ENCODE results near the gene INSL4.

The INSL4 gene

GRCh38 chr9:5263351-5264218 is 32.4 kb downstream of the INSL4 start:
- WGBS, result 70% methylated on average over 4 of the region's 5 CpGs
- Histone ChIP-seq H3K27ac (ENCODE audit: low read depth, low read length) (no peak overlapping the region), H3K4me1 (ENCODE audit: insufficient read depth, low read length) (peaks cover 5% of the 10 kb centered on the region), H3K36me3 (ENCODE audit: insufficient read depth, low read length) (no peaks in the 10 kb centered on the region), H3K9ac (ENCODE audit: low read depth, low read length) (no peak overlapping the region), H3K9me3 (ENCODE audit: insufficient read depth, low read depth, low read length) (no peaks in the 10 kb centered on the region), H3K27me3 (ENCODE audit: insufficient read depth, low read length) (no peaks in the 10 kb centered on the region), H3K4me3 (ENCODE audit: low read length) (no peak overlapping the region)

- no peak overlapping the region for H3K27ac ChIP-seq (ENCODE audit: low read depth, low read length)
- no peak overlapping the region for H3K4me3 ChIP-seq (ENCODE audit: low read length)
- no peaks in the 10 kb centered on the region for H3K27me3 ChIP-seq (ENCODE audit: insufficient read depth, low read length)
- peaks cover 11% of the 10 kb centered on the region for H3K4me1 ChIP-seq (ENCODE audit: insufficient read depth, low read length)
- no peak overlapping the region for H3K9ac ChIP-seq (ENCODE audit: low read depth, low read length)
- H3K9me3 ChIP-seq (ENCODE audit: insufficient read depth, low read depth, low read length), result no peaks in the 10 kb centered on the region
- H3K36me3 ChIP-seq (ENCODE audit: insufficient read depth, low read length), result no peaks in the 10 kb centered on the region
Measured at GRCh38 chr9:5264219-5264595, 33.0 kb downstream of the INSL4 start.

- 48% methylated on average over 1 of the region's 1 CpG for WGBS
- H3K9ac ChIP-seq (ENCODE audit: low read depth, low read length), result no peak overlapping the region
- no peaks in the 10 kb centered on the region for H3K9me3 ChIP-seq (ENCODE audit: insufficient read depth, low read depth, low read length)
- H3K27me3 ChIP-seq (ENCODE audit: insufficient read depth, low read length), result no peaks in the 10 kb centered on the region
- no peaks in the 10 kb centered on the region for H3K36me3 ChIP-seq (ENCODE audit: insufficient read depth, low read length)
- H3K4me1 ChIP-seq (ENCODE audit: insufficient read depth, low read length), result peaks cover 22% of the 10 kb centered on the region
- no peak overlapping the region for H3K27ac ChIP-seq (ENCODE audit: low read depth, low read length)
- H3K4me3 ChIP-seq (ENCODE audit: low read length), result no peak overlapping the region
Measured at GRCh38 chr9:5265939-5266338, 34.7 kb downstream of the INSL4 start.

GRCh38 chr9:5269249-5269715 is 38.1 kb downstream of the INSL4 start:
- H3K9ac ChIP-seq (ENCODE audit: low read depth, low read length), result no peak overlapping the region
- H3K27me3 ChIP-seq (ENCODE audit: insufficient read depth, low read length), result no peaks in the 10 kb centered on the region
- no peaks in the 10 kb centered on the region for H3K36me3 ChIP-seq (ENCODE audit: insufficient read depth, low read length)
- H3K4me1 ChIP-seq (ENCODE audit: insufficient read depth, low read length), result peaks cover 22% of the 10 kb centered on the region
- 37% methylated on average over 6 of the region's 6 CpGs for WGBS
- peak overlapping the region; percentile 71 for H3K27ac ChIP-seq (ENCODE audit: low read depth, low read length)
- no peak overlapping the region for H3K4me3 ChIP-seq (ENCODE audit: low read length)
- H3K9me3 ChIP-seq (ENCODE audit: insufficient read depth, low read depth, low read length), result no peaks in the 10 kb centered on the region

- Histone ChIP-seq H3K27ac (ENCODE audit: low read depth, low read length) (no peak overlapping the region), H3K9ac (ENCODE audit: low read depth, low read length) (no peak overlapping the region), H3K4me1 (ENCODE audit: insufficient read depth, low read length) (peaks cover 5% of the 10 kb centered on the region; the same call in 1 of the 2 replicates), H3K4me3 (ENCODE audit: low read length) (no peak overlapping the region), H3K36me3 (ENCODE audit: insufficient read depth, low read length) (no peaks in the 10 kb centered on the region), H3K27me3 (ENCODE audit: insufficient read depth, low read length) (no peaks in the 10 kb centered on the region), H3K9me3 (ENCODE audit: insufficient read depth, low read depth, low read length) (0 out of 2 replicates have a peak, but pooled peaks cover 4% of the 10 kb centered on the region)
- 96% methylated on average over 2 of the region's 2 CpGs for WGBS
Measured at GRCh38 chr9:5274770-5275169, 43.6 kb downstream of the INSL4 start.

GRCh38 chr9:5278486-5278885 is 47.3 kb downstream of the INSL4 start:
- H3K27me3 ChIP-seq (ENCODE audit: insufficient read depth, low read length), result no peaks in the 10 kb centered on the region
- 0 out of 2 replicates have a peak, but pooled peaks cover 4% of the 10 kb centered on the region for H3K9me3 ChIP-seq (ENCODE audit: insufficient read depth, low read depth, low read length)
- no peaks in the 10 kb centered on the region for H3K36me3 ChIP-seq (ENCODE audit: insufficient read depth, low read length)
- no peaks in the 10 kb centered on the region for H3K4me1 ChIP-seq (ENCODE audit: insufficient read depth, low read length)
- 90% methylated on average over 1 of the region's 2 CpGs for WGBS
- no peak overlapping the region for H3K27ac ChIP-seq (ENCODE audit: low read depth, low read length)
- no peak overlapping the region for H3K4me3 ChIP-seq (ENCODE audit: low read length)
- H3K9ac ChIP-seq (ENCODE audit: low read depth, low read length), result no peak overlapping the region
